Kidney (tissue), 14 donors: ENCODE data around the gene CLEC16A. TPM values are rescaled to one million over a fixed set of nuclear protein-coding genes. Genes with fewer than 3 reads are reported as not detected.

Experiments used
- DNase-seq, 5 donors: peaks; one replicate each; pipeline ENCODE4 v3.0.0-alpha.2; 2013 to 2020
- FAIRE-seq: peaks from 2 replicates; lab custom pipeline; 2012; peaks lifted over from hg19 to GRCh38; lab: Jason Lieb, UNC
- H3K27ac ChIP-seq, 2 donors: one replicate each; pipeline ENCODE4 v1.7.0; 2013; ENCODE audit warnings: low read depth in 2 of 2, low read length in 2 of 2, inconsistent platforms in 1 of 2
- H3K27me3 ChIP-seq: one replicate; pipeline ENCODE4 v1.7.1; 2013; ENCODE audit warnings: low read length, inconsistent platforms; ENCODE audit not compliant: control insufficient read depth, insufficient read depth
- H3K36me3 ChIP-seq, 3 donors: one replicate each; pipeline versions ENCODE4 v1.7.0 to v1.7.1; 2013; ENCODE audit warnings: low read length in 3 of 3, control low read depth in 1 of 3, inconsistent platforms in 1 of 3; ENCODE audit not compliant: insufficient read depth in 3 of 3, control insufficient read depth in 2 of 3
- H3K4me1 ChIP-seq, 3 donors: one replicate each; pipeline versions ENCODE4 v1.7.0 to v1.7.1; 2013; ENCODE audit warnings: low read length in 3 of 3, inconsistent platforms in 1 of 3, low read depth in 1 of 3; ENCODE audit not compliant: control insufficient read depth in 2 of 3, insufficient read depth in 2 of 3
- H3K4me3 ChIP-seq, 3 donors: one replicate each; pipeline versions ENCODE4 v1.7.0 to v1.8.1; 2013; ENCODE audit warnings: low read length in 3 of 3, control low read depth in 1 of 3, inconsistent platforms in 1 of 3
- H3K9ac ChIP-seq, 3 donors: one replicate each; pipeline versions ENCODE4 v1.7.0 to v1.7.1; 2013; ENCODE audit warnings: low read length in 3 of 3, control low read depth in 1 of 3, inconsistent platforms in 1 of 3
- H3K9me3 ChIP-seq, 3 donors: one replicate each; pipeline versions ENCODE4 v1.7.0 to v1.7.1; 2013; ENCODE audit warnings: low read length in 3 of 3, control low read depth in 1 of 3, inconsistent platforms in 1 of 3; ENCODE audit not compliant: control insufficient read depth in 2 of 3, insufficient read depth in 1 of 3
- intact Hi-C: fragments of 100-400 bp; cut with DNase I; formaldehyde crosslinking; loops from one replicate; pipeline ENCODE4 v1.11.1; 2022
- polyA plus RNA-seq: library from polyadenylated mRNA; stranded (reverse); fragments of 350-450 nt; fragmentation: Illumina TruSeq; extraction: RNeasy Lipid Tissue Mini Kit (QIAGEN cat#74804); gene quantifications from one replicate; pipeline ENCODE4 v1.2.3, GENCODE V29; 2014; ENCODE audit warnings: low read depth, low replicate concordance; ENCODE audit not compliant: insufficient read depth
- total RNA-seq: library from RNA; stranded (reverse); fragmentation: NEBNext Ultra II Directional; extraction: Animal tissue kit (Norgen Biotek cat#: 25700); gene quantifications from one replicate; pipeline ENCODE4 v1.2.1, GENCODE V29; 2021
- TF ChIP-seq, protein P1 (sequence below): IDR thresholded peaks from 3 replicates; pipeline ENCODE4 v1.5.1; 2012; ENCODE audit warnings: mild to moderate bottlenecking, moderate library complexity, borderline replicate concordance; ENCODE audit not compliant: insufficient read depth; ENCODE audit errors: extremely low read depth
- donor health status: control.
- donor health status: control.
- donor health status: control.
- donor health status: control.
- donor health status: control.
- donor health status: DM: yes; HTN: yes; CAD: no.
- donor health status: Normal renal cell carcinoma (clear cell type).

CLEC16A gene
- total and polyA plus RNA-seq, 2 donors from 2014 or later: 10.8 to 51.9 TPM

DNA sequence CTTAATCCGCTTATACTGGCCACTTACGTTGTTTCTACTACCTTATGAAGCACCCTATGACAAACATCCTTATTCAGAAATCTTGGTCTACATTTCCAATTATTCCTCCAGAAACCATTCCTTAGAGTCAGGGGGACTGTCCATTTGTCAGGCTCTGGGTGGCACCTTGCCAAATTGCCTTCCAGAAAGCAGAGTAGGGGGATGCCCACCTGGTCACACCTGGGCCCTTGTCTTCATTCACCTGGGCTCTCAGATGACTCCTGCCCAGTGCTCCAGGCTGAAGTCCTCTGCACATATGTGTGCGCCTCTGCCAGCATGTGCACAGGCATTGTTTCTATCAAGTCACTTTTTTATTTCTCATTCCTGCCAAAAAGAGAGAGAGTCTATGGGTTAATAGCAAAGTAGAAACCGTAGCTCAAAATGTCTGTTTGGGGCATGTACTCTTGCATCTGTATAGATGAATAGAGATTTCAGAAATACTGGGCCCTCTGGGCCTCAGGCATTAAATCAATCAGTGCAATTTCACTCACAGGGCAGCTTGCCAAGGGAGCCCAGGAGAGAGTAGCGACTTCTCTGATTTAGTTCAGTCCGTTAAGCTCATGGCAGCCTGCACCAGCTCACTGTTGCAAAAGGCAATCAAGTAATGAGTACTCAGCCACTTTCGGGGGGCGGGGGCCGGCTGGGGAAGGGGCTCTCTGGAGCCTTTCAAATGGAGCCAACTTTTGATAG is 207.0 kb downstream of the CLEC16A start:
- Histone ChIP-seq H3K9ac (no peak overlapping the region), H3K9me3 (no peaks in the 10 kb centered on the region), H3K27me3 (no peaks in the 10 kb centered on the region), H3K27ac (no peak overlapping the region), H3K4me1 (peaks cover 0 to 14% (median 4%) of the 10 kb centered on the region in 3 donors), H3K4me3 (no peak overlapping the region), H3K36me3 (no peaks in the 10 kb centered on the region)
- FAIRE-seq (no peak), DNase-seq (no peak)
- intact Hi-C loops: no loop called here
- TF ChIP-seq, protein P1, sequence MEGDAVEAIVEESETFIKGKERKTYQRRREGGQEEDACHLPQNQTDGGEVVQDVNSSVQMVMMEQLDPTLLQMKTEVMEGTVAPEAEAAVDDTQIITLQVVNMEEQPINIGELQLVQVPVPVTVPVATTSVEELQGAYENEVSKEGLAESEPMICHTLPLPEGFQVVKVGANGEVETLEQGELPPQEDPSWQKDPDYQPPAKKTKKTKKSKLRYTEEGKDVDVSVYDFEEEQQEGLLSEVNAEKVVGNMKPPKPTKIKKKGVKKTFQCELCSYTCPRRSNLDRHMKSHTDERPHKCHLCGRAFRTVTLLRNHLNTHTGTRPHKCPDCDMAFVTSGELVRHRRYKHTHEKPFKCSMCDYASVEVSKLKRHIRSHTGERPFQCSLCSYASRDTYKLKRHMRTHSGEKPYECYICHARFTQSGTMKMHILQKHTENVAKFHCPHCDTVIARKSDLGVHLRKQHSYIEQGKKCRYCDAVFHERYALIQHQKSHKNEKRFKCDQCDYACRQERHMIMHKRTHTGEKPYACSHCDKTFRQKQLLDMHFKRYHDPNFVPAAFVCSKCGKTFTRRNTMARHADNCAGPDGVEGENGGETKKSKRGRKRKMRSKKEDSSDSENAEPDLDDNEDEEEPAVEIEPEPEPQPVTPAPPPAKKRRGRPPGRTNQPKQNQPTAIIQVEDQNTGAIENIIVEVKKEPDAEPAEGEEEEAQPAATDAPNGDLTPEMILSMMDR: no peak

GRCh38 chr16:11151885-11152629 is 207.7 kb downstream of the CLEC16A start:
- Histone ChIP-seq H3K27ac (no peak overlapping the region), H3K4me1 (peaks cover 0 to 14% (median 2%) of the 10 kb centered on the region in 3 donors), H3K4me3 (no peak overlapping the region), H3K36me3 (no peaks in the 10 kb centered on the region), H3K9me3 (no peaks in the 10 kb centered on the region), H3K27me3 (no peaks in the 10 kb centered on the region), H3K9ac (no peak overlapping the region)
- TF ChIP-seq, protein P1: no peak
- peak in 1 of 5 donors; percentile 39 for DNase-seq
- no peak for FAIRE-seq
- intact Hi-C loops: no loop called here

DNA sequence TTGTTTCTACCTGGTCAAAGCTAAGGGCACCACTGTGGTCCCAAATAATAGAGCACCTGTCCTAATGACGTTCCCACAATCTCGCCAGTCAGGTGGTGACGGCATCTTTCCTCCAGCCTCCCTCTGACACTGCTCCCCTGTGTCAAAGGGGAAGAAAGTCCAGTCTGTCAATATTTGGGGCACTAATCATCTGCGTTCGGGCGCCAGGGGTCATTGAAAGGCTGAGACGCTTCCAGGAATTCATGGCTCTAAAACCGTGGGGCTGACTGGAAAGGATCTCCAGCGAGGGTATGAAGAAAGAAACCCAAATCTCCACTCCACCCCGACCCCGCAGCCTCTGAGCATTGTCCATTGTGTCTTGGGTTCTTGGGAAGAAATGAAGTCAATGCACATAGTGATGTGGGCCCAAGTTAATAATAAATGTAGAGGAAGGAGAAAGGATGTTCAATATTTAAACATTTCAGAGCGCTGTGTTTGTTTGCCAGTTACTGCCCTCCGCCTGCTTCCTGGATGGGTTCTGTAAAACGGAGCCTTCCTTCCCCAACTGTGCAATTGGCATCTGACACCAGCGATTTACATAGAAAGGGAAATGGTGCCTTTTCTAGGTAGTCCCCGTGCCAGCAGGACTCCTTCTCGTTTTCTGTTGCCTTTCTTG is 208.4 kb downstream of the CLEC16A start:
- Histone ChIP-seq H3K27ac (no peak overlapping the region), H3K27me3 (no peaks in the 10 kb centered on the region), H3K9me3 (no peaks in the 10 kb centered on the region), H3K9ac (no peak overlapping the region), H3K36me3 (no peaks in the 10 kb centered on the region), H3K4me1 (peaks cover 0 to 9% (median 0%) of the 10 kb centered on the region in 3 donors), H3K4me3 (no peak overlapping the region)
- FAIRE-seq (no peak), DNase-seq (peak in 1 of 5 donors; percentile 37)
- TF ChIP-seq, protein P1: no peak
- intact Hi-C loops: no loop called here
